K562 (cell line): ENCODE data around the gene SDE2.

Experiments used
- ARHGAP35 ChIP-seq: fragments of 450-650 bp; IDR thresholded peaks from 2 replicates; pipeline ENCODE4 v1.6.1; 2018; ENCODE audit not compliant: partially characterized antibody
- BRCA1 ChIP-seq, 2 experiments: fragments of 450-650 bp in 1 of 2; sonication (generic) in 1 of 2; formaldehyde crosslinking in 1 of 2; IDR thresholded peaks; 2 replicates each; pipeline versions ENCODE4 v1.5.0 to v1.6.1; 2017 to 2020; ENCODE audit warnings: mild to moderate bottlenecking in 1 of 2, missing genetic modification reagents in 1 of 2
- NRF1 ChIP-seq, 2 experiments: fragments of 450-650 bp; IDR thresholded peaks in 1 of 2; conservative IDR thresholded peaks in 1 of 2; 2 replicates each; pipeline ENCODE4 v1.6.1; 2014; ENCODE audit warnings: mild to moderate bottlenecking in 2 of 2
- RAD21 ChIP-seq, 2 experiments: fragments of 250-450 bp in 1 of 2; fragments of 450-650 bp in 1 of 2; sonication (Bioruptor Pico) in 1 of 2; formaldehyde crosslinking in 1 of 2; IDR thresholded peaks in 1 of 2; conservative IDR thresholded peaks in 1 of 2; 2 replicates each; pipeline versions ENCODE4 v1.4.0 to v1.8.0; 2020 to 2022; ENCODE audit warnings: mild to moderate bottlenecking in 2 of 2, moderate library complexity in 1 of 2
- SMARCC2 ChIP-seq: fragments of 450-650 bp; IDR thresholded peaks from 2 replicates; pipeline ENCODE4 v1.6.1; 2017; ENCODE audit warnings: antibody characterized with exemption, moderate library complexity, mild to moderate bottlenecking, low read depth

DNA sequence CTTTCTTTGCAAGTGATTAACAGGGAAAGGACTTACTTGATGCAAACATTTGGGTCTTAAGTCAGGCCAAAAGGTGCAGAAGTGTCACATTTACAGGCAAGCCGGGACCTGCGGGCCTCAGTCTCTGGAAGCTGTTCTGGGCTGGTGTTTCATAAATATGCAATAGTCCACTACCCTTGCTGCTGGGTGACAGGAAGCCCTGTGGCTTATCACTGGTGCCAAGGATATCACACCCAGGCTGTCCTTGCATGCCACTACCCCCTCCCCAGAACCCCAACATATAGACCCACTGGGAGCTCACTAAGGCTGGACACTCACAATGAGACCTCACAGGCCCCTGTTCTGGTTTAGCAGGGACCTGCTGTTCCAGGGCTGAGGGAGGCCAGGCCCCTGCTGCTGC lies 54.8 kb downstream of the SDE2 start:
- TF ChIP-seq SMARCC2 = no peak
- TF ChIP-seq ARHGAP35 = no peak
- no peak for TF ChIP-seq RAD21 (CRISPR knock-in tag; conservative IDR thresholded peaks at IDR 0.05 in 1 of 2, IDR thresholded peaks at IDR 0.05 in 1 of 2)
- no peak for TF ChIP-seq NRF1 (conservative IDR thresholded peaks at IDR 0.05 in 1 of 2, IDR thresholded peaks at IDR 0.05 in 1 of 2)
- TF ChIP-seq BRCA1 (IDR thresholded peaks at IDR 0.05) = no peak
- no peak for TF ChIP-seq BRCA1 (CRISPR knock-in tag; IDR thresholded peaks at IDR 0.05)
